Smooth muscle cell (in vitro differentiated cells): ENCODE data around the gene KCNQ5. TPM values are rescaled to one million over a fixed set of nuclear protein-coding genes. Genes with fewer than 3 reads are reported as not detected.

Experiments
- DNase-seq: peaks from one replicate; lab custom pipeline; 2025; ENCODE audit not compliant: unreplicated experiment; lab: John Stamatoyannopoulos, UW
- H2AFZ ChIP-seq: fragments of 200-600 bp; sonication (generic); 2 replicates; pipeline ENCODE4 v1.6.0; 2016; ENCODE audit warnings: antibody characterized with exemption, low read depth, mild to moderate bottlenecking
- H3F3A ChIP-seq: fragments of 200-600 bp; sonication (generic); 2 replicates; pipeline ENCODE4 v1.6.0; 2017; ENCODE audit warnings: antibody characterized with exemption, low read depth
- H3K27ac ChIP-seq: fragments of 200-600 bp; sonication (generic); 2 replicates; pipeline ENCODE4 v1.5.1; 2016; ENCODE audit warnings: low read depth, mild to moderate bottlenecking
- H3K27me3 ChIP-seq: fragments of 200-600 bp; sonication (generic); 2 replicates; pipeline ENCODE4 v1.6.1; 2016; ENCODE audit warnings: low read depth, mild to moderate bottlenecking
- H3K36me3 ChIP-seq: fragments of 200-600 bp; sonication (generic); 2 replicates; pipeline ENCODE4 v1.5.1; 2016; ENCODE audit warnings: low read depth
- H3K4me1 ChIP-seq: fragments of 200-600 bp; sonication (generic); 2 replicates; pipeline ENCODE4 v1.5.1; 2016; ENCODE audit warnings: low read depth
- H3K4me2 ChIP-seq: fragments of 200-600 bp; sonication (generic); 2 replicates; pipeline ENCODE4 v1.6.0; 2016; ENCODE audit warnings: mild to moderate bottlenecking
- H3K4me3 ChIP-seq: fragments of 200-600 bp; sonication (generic); 2 replicates; pipeline ENCODE4 v1.5.1; 2016; ENCODE audit warnings: mild to moderate bottlenecking
- H3K79me2 ChIP-seq: fragments of 200-600 bp; sonication (generic); 2 replicates; pipeline ENCODE4 v1.6.0; 2016; ENCODE audit warnings: low read depth, mild to moderate bottlenecking
- H3K9ac ChIP-seq: fragments of 200-600 bp; sonication (generic); 2 replicates; pipeline ENCODE4 v1.6.0; 2016; ENCODE audit warnings: low read depth
- H3K9me3 ChIP-seq: fragments of 200-600 bp; sonication (generic); replicated peaks from 2 replicates; pipeline ENCODE4 v1.5.1; 2016; ENCODE audit warnings: low read depth
- H4K20me1 ChIP-seq: fragments of 200-600 bp; sonication (generic); 2 replicates; pipeline ENCODE4 v1.6.0; 2016; ENCODE audit warnings: low read depth
- WGBS: methylation state at CpG from one replicate; pipeline ENCODE4 v1.1.7; 2016; ENCODE audit warnings: low lambda C conversion rate; 5-methylcytosine and 5-hydroxymethylcytosine counted together
- polyA plus RNA-seq: library from polyadenylated mRNA; unstranded; fragments of >200 nt; fragmentation: Nextera tagmentation; extraction: Ambion mirVana; gene quantifications from 2 replicates; pipeline ENCODE4 v1.2.1, GENCODE V29; 2016
- total RNA-seq: library from RNA; depleted of rRNA; stranded (reverse); fragments of >200 nt; gene quantifications from 2 replicates; pipeline ENCODE4 v1.2.3, GENCODE V29; 2014
- TF ChIP-seq, protein P1 (sequence below): fragments of 200-600 bp; sonication (generic); IDR thresholded peaks from 2 replicates; pipeline ENCODE4 v1.5.1; 2017; ENCODE audit warnings: borderline replicate concordance, mild to moderate bottlenecking, antibody characterized with exemption; ENCODE audit not compliant: insufficient read depth, poor library complexity, severe bottlenecking

KCNQ5 gene
- total and polyA plus RNA-seq, 2 experiments from 2014 or later = 1.2 to 2.0 TPM

DNA sequence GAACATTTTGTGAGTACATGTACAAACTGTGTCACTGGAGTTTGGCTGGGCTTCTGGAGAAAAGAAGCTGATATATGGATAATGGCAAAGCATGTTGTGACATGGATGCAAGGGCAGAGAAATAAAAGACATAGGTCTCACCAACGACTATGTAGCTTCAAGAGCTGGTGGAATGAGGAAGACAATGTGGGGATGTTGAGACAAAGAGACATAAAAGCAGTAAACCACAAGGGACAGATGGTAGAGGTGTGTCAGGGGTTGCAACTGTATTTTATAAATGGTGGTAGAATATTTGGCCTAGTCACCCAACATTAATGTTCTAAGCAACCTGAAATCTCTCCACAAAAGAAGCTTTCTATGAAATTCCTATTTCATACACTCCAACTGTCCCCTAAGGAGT lies 199.0 kb downstream of the KCNQ5 start:
- Histone ChIP-seq H3F3A (no peaks in the 10 kb centered on the region), H3K4me1 (no peaks in the 10 kb centered on the region), H4K20me1 (no peaks in the 10 kb centered on the region), H3K4me3 (no peak overlapping the region), H3K4me2 (no peak overlapping the region), H3K9me3 (no peaks in the 10 kb centered on the region), H3K9ac (no peak overlapping the region), H3K27ac (no peak overlapping the region), H3K79me2 (no peaks in the 10 kb centered on the region), H3K36me3 (no peaks in the 10 kb centered on the region), H2AFZ (no peak overlapping the region), H3K27me3 (no peaks in the 10 kb centered on the region)
- WGBS = 92% methylated on average over 1 of the region's 1 CpG
- no peak for DNase-seq
- TF ChIP-seq, protein P1, sequence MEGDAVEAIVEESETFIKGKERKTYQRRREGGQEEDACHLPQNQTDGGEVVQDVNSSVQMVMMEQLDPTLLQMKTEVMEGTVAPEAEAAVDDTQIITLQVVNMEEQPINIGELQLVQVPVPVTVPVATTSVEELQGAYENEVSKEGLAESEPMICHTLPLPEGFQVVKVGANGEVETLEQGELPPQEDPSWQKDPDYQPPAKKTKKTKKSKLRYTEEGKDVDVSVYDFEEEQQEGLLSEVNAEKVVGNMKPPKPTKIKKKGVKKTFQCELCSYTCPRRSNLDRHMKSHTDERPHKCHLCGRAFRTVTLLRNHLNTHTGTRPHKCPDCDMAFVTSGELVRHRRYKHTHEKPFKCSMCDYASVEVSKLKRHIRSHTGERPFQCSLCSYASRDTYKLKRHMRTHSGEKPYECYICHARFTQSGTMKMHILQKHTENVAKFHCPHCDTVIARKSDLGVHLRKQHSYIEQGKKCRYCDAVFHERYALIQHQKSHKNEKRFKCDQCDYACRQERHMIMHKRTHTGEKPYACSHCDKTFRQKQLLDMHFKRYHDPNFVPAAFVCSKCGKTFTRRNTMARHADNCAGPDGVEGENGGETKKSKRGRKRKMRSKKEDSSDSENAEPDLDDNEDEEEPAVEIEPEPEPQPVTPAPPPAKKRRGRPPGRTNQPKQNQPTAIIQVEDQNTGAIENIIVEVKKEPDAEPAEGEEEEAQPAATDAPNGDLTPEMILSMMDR = no peak

DNA sequence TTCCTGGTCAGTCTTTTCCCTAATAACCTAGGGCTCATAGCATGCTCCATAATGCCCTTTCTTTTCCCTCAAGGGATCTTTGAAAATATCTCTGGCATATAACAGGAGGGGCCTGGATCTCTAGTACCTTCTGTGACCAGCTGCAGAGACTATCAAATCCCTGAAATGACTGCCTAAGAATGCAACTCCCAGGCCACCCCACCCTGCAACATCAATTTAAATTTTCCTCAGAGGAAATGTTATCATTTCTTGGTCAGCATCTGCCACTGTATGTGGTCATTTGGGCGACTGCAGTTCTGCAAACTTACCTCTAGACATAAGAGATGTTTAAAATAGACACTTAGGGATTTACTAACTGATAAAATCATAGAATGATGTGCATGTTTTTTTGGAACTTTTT lies 200.2 kb downstream of the KCNQ5 start:
- H3K9ac ChIP-seq = no peak overlapping the region
- WGBS = 48% methylated on average over 1 of the region's 1 CpG
- H4K20me1 ChIP-seq = no peaks in the 10 kb centered on the region
- no peak overlapping the region for H3K4me2 ChIP-seq
- no peak overlapping the region for H3K4me3 ChIP-seq
- no peaks in the 10 kb centered on the region for H3K27me3 ChIP-seq
- DNase-seq = no peak
- no peak overlapping the region for H3K27ac ChIP-seq
- no peaks in the 10 kb centered on the region for H3F3A ChIP-seq
- H3K4me1 ChIP-seq = no peaks in the 10 kb centered on the region
- no peaks in the 10 kb centered on the region for H3K36me3 ChIP-seq
- TF ChIP-seq, protein P1 = no peak
- H2AFZ ChIP-seq = no peak overlapping the region
- no peaks in the 10 kb centered on the region for H3K79me2 ChIP-seq
- H3K9me3 ChIP-seq = no peaks in the 10 kb centered on the region

GRCh38 chr6:72822691-72823090 lies 200.8 kb downstream of the KCNQ5 start:
- no peak overlapping the region for H3K27ac ChIP-seq
- no peaks in the 10 kb centered on the region for H3K36me3 ChIP-seq
- no peaks in the 10 kb centered on the region for H3K79me2 ChIP-seq
- H3K9me3 ChIP-seq = no peaks in the 10 kb centered on the region
- H3K27me3 ChIP-seq = no peaks in the 10 kb centered on the region
- TF ChIP-seq, protein P1 = no peak
- H3K4me3 ChIP-seq = no peak overlapping the region
- 96% methylated on average over 1 of the region's 1 CpG for whole genome bisulfite sequencing
- no peaks in the 10 kb centered on the region for H3K4me1 ChIP-seq
- no peak for DNase-seq
- H4K20me1 ChIP-seq = no peaks in the 10 kb centered on the region
- no peaks in the 10 kb centered on the region for H3F3A ChIP-seq
- H2AFZ ChIP-seq = no peak overlapping the region
- H3K9ac ChIP-seq = no peak overlapping the region
- H3K4me2 ChIP-seq = no peak overlapping the region

- Histone ChIP-seq H4K20me1 (no peaks in the 10 kb centered on the region), H3K27me3 (no peaks in the 10 kb centered on the region), H2AFZ (no peak overlapping the region), H3K9ac (peak overlapping the region; percentile 47), H3K4me2 (no peak overlapping the region), H3K36me3 (no peaks in the 10 kb centered on the region), H3K4me3 (no peak overlapping the region), H3F3A (no peaks in the 10 kb centered on the region), H3K4me1 (no peaks in the 10 kb centered on the region), H3K9me3 (no peaks in the 10 kb centered on the region), H3K79me2 (no peaks in the 10 kb centered on the region), H3K27ac (peak overlapping the region; percentile 60)
- TF ChIP-seq, protein P1 = no peak
- no peak for DNase-seq
- 57% methylated on average over 2 of the region's 2 CpGs for WGBS
These were observed 203.0 kb downstream of the KCNQ5 start for GRCh38 chr6:72824833-72825232.
